Kidney tubule cell (primary cell): ENCODE results near the gene CHAT.

Experiments used
- DNase-seq: peaks from one replicate; pipeline ENCODE4 v3.0.0-alpha.2; 2018; ENCODE audit warnings: low spot score

CHAT gene

DNA sequence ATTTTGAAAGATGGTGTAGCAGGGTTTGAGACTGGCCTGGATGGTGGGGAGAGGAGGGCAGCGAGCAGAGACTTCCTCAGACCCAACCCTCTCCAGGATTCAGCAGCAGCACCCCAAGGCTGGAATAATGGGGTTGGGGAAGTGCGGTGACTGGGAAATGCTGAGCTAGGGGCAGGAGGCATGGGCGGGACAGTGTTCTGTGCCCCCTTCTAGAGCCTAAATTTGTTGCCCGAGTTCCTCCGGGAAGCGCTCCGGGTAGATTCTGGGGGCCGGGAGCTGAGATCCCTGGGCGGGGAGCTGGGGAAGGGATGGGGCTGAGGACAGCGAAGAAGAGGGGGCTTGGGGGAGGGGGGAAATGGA, at the start of gene CHAT:
CHAT (plus strand) TSS at position 156 of the 360 bp plus-strand sequence; CDS start at position 309, 153 bp downstream.
- no peak for DNase-seq

DNA sequence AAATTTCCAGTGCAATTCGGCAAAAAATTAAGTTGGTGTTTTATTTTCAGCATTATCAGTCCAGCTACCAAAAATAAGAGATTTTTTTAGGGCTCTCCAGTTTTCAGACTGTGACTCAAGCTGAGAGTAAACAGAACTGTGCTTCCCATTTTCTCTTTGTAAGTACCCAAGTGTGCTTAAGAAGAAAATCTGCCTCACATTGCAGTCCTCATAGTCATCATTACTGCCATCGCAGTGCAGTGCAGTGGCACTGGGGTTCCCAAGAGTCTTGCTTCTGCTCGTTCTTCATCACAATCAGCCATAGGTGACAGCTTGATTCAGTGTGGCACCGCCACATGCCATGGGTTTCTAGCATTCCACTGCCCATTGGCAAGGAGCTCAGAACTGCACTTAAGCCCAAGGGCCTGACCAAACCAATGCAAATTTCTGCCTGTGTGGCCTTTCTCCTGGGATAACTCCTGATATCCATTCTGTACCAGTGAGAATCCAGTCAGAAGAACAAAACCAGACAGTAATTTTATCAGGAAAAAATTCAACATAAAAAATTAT, 49.3 kb upstream of the CHAT start:
- DNase-seq: no peak

DNA sequence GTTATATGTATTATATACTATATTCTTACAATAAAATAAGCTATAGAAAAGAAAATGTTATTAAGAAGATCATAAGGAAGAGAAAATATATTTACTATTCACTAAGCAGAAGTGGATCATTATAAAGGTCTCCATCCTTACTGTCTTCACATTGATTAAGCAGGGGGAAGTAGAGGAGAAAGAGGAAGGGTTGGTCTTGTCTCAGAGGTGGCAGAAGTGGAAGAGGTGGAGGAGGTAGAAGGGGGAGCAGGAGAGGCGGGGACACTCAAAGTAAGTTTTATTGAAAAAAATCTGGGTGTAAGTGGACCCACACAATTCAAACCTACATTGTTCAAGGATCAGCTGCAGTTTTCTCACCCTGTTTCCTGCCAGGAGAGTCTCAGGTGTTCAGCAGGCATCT, 46.0 kb upstream of the CHAT start:
- DNase-seq: no peak

DNA sequence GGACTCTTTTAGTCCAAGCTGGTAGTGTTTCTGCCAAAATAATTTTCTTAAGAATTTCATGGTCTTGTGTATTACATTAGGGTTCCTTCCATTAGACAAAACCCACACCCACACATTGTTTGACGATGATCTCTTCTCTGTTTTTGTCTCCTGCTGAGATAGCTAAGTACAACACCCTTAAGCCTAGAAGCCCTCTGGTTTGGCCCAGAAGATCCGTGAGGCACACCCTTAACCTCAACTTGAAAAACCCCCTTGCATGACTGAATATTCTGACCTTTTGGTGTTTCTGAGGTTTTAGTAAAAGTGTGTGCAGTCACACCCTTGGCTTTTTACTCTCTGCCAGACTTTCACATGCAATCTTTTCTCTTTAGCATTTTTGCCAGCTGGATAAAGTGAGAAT, 45.6 kb upstream of the CHAT start:
- no peak for DNase-seq

DNA sequence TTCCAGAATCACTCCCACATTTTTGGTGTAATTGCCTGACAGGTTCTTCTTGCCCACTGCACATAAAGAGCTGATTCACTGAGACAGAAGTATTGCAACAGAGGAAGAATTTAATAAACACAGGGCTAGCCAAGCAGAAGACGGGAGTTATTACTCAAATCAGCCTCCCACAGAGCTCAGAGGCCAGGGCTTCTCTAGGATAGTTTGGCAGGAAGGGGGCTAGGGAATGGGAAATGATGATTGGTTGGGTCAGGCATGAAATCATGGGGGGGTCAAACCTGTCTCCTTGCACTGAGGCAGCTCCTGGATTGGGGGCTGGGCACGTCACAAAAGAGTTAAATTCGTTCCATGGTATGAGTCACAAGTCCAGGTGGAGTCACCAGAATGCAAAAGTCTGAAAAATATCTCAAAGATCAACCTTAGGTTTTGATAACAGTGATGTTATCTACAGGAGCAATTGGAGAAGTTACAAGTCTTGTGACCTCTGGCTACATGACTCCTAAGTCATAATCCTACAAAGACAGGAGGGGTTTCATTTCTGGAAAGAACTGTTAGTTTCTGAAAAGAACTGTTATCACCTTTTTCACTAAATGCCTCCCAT, 44.7 kb upstream of the CHAT start:
- no peak for DNase-seq

DNA sequence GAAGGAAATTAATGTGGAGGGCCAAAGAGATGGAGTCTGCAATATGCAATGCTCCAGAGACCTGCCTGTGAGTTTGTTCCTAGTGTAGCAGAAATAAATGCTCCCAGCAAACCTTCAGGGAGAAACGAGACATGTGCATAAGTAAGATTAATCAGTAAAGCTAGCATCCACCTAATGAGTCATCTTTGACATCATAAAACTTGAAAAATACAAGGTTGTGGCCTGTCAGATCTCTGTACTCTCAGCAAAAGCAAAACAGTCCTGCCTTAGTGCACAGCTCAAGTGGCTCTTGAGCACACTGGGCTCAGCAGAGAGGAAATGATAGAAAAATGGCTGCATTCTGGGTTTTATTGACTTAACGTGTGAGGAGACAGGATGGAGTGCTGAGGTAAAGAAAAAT, 42.4 kb upstream of the CHAT start:
- peak; percentile 14 for DNase-seq

DNA sequence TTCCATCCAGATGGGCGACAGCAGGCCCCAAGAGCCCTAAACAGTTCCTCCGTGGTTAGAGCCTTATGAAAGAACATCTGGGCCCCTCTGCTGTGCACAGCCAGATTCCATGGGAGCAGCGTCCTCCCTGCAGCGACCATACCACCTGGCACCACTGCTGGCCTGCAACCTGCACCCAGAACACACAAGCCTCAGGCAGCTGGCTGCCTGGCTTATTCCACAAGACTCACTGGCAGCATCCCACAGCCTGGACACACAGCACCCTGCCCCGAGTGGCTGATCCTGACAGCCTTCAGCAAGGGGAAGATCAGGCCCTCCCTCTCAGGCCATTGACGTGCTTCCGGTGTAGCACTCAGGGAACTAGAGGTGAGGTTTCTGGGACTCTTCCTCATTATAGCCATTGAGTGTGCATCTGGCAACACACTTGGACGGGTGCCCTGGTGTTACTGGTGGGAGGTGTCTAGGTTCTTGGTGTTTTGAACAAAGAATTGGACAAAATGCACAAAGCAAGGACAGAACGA, 41.2 kb upstream of the CHAT start:
- DNase-seq: no peak

DNA sequence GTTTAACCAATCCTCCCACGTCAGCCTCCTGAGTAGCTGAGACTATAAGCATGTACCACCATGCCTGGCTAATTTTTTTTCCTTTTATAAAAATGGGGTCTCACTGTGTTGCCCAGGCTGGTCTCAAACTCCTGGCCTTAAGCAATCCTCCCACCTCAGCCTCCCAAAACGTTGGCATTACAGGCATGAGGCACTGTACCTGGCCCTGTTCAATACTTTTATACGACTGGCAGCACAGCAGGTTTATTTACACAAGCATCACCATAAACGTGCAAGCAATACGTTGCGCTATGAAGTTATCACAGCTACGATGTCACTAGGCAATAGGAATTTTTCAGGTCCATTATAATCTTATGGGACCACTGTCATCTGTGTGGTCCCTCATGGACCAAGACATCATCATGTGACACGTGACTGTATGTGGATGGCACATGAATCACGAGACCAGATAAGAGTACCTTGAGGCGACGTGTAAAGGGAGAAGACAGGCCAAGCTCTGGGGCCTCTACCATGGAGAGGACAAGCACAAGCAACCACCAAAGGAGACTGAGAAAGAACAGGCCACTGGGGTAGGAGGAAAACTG, 38.3 kb upstream of the CHAT start:
- DNase-seq: no peak

DNA sequence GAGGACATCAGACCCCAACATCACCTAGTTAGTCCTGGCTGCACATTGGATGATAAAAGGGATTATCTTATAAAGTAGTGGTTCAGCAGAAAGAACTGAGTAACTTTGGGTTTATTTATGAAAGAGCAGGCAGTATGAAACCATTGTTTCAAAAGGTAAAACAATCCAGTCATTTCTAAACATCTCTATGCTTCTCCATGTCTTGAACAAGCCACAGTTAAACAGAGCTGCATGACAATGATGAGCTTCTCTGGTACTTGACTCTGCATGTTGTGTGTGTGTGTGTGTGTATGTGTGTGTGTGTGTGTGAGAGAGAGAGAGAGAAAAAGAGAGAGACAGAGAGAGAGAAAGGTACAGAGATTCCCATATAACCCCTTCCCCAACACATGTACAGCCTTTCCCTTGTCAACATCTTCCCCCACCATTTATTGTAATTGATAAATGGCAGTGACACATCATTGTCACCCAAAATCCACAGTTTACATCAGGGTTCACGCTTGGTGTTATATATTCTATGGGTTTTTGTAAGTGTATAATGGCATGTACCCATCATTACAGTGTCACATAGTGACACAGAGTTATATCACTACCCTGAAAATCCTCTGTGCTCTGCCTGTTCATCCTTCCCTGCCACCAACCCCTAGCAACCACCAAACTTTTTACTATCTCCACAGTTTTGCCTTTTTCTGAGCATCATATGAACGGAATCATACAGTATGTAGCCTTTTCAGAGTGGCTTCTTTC, 36.5 kb upstream of the CHAT start:
- DNase-seq: no peak

DNA sequence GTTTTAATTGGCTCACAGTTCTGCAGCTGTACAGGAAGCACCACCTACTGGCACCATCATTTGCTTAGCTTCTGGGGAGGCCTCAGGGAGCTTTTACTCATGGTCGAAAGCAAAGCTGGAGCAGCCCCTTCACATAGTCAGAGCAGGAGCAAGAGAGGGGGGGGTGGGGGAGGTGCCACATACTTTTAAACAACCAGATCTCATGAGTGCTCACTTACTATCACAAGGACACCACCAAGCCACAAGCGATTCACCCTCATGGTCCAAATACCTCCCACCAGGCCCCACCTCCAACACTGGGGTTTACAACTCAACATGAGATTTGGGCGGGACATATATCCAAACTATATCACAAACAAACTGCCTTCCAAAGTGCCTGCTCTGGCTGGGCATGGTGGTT, 35.4 kb upstream of the CHAT start:
- DNase-seq: no peak

DNA sequence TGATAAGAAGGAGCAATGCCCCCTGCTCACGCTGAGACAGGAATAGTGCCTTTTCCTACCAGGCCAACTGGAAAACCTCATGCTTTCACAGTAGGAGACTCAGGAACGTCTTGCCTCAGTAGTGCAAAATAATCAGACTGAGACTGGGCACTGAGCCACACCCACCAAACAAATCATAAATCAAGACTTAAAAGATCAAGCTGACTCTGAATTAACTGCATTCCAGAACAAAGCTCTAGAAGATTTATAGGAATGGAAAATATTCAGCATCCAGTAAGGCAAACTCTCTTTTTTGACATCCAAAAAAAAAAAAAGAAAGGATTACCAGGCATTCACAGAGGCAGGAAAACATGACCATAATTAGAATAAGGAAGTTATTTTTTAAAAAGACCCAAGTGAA, 34.2 kb upstream of the CHAT start:
- DNase-seq: no peak

DNA sequence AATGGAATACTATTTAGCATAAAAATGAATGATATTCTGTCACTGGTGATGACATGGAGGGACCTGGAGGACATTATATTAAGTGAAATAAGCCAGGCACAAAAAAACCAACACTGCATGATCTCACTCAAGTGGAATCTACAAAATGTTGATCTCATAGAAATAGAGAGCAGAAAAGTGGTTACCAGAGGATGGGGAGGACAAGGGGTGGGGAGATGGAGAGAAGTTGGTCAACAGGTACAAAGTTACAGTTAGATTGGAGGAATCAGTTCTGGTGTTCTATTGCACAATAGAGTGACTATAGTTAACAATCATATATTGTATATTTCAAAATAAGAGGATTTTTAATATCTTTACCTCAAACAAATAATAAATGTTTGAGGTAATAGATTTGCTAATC, 28.4 kb upstream of the CHAT start:
- peak; percentile 43 for DNase-seq

DNA sequence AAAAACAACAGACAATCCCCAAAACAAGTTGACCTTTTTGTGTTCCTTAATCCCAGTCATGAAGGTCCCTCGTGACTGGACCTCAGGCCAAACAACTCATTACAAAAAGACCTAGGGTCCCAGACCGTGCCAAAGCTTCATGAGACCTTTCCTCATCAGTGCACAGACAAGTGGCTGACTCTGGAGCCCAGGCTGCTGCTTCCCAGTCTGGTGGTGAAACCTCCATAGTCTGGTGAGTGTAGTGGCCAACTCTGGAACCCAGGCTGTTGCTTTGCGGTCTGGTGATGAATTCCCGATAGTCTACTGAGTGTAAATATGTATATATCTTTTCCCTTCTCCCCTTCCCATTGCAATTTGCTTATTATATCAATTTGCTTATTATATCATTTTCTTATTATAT, 25.9 kb upstream of the CHAT start:
- DNase-seq: no peak

DNA sequence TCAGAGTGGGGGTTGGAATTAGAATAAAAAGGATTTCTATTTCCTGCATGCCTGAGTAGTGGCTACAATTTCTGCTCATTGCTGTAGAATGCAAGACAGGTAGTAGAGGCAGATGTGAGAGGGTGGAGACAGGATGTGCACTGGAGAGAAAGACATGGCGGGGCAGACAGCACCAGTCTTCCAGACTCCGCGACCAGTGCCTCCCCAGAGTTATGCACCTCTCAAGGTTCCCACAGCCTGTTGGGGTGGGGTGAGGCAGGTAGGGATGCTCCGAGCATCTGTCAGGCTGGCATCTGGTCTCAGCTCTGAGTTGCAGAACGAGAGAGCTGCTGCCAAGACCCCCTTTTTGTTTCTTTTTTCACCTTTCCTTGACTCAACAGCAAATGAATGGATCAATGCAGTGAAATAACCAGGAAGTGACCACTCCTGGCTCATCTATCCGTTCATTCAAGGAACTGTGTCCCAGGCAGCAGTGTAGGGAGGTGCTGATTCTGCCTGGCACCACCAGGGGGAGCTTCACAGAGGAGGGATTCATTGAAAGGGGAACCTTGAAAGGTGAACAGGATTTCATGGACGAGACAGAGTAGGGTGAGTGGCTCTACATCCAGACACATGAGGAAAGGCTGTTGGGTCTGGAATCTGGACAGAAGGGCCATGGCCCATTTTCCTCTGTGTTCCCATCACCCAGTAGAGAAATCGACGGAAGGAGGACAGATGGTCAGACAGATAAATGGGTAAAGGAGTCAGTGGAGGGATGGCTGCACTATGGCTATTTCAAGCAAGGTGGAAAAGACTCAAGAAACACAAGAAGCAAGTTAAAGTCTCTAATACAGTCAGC, 20.9 kb upstream of the CHAT start:
- peak; percentile 72 for DNase-seq

DNA sequence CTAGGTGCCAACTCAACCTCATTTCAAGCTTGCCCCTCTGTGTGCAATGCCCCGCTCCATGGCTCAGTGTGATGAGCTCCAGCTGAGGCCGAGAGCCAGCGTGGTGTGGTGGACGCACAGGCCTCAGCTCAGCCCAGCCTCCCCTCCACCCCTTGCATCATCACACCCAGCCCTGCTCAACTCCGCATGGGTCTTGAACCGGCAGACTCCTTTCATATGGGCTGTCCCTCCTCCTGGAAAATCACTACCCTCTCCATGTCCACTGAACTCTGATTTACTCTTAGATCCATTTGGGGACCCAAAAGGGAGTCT, 20.3 kb upstream of the CHAT start:
- no peak for DNase-seq

DNA sequence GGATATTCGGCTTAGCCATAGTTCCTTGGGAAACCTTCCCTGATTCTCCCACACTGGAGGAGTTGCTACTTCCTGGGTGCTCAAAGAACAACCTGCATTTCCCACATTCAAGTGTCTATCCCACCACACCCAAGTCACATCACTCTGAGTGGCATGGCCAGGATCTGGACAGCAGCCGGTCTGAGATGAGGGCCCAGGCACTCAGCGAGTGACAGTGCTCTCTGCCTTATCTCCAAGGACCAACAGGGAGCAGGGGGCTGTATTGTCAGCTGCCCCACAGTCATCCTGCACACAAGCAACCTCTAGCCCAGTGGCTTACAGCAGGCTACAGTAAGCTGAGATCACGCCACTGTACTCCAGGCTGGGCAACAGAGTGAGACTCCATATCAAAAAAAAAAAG, 19.8 kb upstream of the CHAT start:
- no peak for DNase-seq

DNA sequence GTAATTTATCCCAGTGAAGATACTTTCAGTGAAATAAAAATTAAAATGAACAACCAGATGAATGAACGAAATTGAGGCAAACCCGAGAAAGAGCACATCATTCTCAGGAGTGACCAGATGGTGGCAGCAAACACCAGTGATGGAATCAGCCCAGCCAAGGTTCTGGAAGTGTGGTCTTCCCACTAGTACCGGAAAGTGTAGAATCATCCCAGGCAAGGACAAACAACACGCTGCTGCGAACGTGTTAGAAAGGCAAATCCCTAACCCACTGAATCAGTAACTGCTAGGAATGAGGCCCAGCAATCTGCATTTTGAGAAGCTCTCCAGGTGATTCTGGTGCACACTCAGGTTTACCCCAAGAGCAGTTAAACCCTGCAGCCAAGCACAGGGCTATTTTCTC, 19.2 kb upstream of the CHAT start:
- peak; percentile 61 for DNase-seq

DNA sequence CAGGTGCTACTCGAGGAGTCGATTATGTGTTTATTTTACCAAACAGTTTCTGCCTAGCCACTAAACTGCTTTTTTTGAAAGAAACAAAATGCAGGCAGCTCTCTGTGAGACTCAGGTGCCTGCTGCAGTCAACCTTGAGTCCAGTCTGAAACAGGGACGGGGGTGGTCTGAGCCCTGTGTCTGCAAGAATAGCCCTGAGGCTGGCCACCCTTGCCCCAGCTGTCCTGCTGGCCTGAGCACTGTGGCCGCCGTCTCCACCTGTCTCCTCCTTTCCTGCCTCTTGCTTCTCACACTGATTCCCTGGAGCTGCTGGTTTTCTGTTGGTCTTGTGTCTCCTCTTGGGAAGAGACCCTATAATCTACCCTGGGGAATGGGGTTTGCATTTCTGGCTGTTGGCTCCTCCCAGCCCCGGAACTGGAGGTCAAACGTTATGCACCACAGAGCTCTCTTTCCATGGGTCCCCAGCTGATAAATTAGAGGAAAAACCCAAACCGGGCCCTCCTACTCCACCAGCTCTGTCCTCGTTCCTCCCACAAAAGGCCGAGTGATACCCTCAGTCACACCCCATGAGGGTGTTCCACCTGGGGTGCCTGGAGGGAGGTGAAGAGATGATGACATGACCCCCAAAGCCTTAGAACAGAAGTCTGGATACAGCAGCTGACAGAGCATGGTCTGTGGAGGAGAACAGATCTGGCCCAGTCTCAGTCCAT, 18.7 kb upstream of the CHAT start:
- DNase-seq: no peak

DNA sequence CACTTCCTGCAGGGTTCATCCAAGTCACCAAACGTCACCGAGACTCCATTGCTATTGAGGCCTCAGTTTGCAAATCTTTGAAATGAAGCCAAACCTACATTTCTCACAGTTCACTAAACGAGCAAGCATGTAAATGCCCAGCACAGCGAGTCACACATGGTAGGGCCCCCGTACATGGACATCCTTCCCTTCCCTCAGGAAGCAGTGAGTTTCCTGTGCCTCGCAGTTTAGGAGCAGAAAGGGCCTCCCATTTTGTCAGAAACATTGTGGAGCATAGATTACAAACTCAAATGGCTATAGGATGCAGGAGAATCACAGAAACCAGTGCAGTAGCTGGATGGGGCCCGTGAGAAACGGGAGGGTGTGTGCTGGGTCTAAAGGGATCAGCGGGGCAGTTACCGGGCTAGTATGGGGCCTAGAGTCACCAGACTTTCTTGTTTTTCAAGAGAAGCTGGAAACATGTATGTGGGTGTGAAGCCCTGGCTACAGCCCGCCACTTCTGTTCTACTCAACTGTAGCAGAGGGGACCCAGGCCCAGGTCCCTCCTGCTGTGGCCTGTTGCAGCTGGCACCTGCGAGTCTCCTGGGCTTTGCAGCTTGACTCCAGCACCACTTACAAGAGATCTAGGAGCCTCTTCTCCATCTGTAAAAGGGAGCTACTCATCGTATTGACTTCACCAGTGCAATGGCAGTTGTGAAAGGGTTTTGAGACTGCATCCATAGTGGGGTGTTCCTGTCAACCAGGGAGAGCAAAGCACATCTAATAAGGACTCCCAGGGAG, 17.9 kb upstream of the CHAT start:
- DNase-seq: peak; percentile 47

DNA sequence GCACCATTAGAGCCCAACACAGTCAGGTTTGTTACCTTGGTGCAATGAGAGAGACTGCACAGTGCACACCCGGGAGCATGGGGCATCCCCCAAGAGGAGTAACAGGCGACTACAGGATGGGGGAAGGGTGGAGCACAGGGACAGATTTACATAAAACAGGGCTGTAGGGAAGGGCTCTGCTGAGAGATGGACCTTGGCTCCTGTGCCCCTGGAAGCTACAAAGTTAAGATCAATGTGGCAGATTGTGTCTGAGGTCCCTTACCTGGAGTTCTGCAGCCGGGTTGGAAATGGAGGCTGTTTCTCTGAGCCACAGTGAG, 17.4 kb upstream of the CHAT start:
- DNase-seq: no peak

DNA sequence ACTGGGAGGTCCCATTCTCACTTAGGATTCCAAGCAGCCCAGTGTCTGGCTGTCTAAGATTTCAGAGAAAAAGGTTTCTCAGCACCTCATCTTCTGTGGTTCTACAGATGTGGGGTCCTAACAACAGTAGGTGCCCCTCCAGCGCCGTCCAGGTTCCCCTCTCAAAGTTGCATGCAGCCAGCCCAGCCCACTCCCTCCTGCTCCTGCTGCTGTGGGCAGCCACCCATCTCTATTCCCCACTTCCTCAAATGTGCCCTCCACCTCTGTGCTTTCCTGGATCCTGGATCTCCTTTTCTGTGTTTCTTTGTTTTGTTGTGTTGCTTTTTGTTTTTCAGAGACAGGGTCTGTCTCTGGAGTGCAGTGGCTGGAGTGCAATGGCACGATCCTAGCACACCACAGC, 17.0 kb upstream of the CHAT start:
- no peak for DNase-seq
